AML-193 (cell line): ENCODE results near the gene APOBEC3A.
A peak's percentile ranks its signal among the peaks of the same experiment; 100 is the strongest.
"Not testable (repeated sequence)": the region's sequence is repeated elsewhere in the genome, so short reads cannot be mapped to it uniquely, and the experiment has no call there.

Experiments used
- DNase-seq, 2 experiments: peaks; one replicate each; lab custom pipeline; 2025; lab: John Stamatoyannopoulos, UW

APOBEC3A gene

DNA sequence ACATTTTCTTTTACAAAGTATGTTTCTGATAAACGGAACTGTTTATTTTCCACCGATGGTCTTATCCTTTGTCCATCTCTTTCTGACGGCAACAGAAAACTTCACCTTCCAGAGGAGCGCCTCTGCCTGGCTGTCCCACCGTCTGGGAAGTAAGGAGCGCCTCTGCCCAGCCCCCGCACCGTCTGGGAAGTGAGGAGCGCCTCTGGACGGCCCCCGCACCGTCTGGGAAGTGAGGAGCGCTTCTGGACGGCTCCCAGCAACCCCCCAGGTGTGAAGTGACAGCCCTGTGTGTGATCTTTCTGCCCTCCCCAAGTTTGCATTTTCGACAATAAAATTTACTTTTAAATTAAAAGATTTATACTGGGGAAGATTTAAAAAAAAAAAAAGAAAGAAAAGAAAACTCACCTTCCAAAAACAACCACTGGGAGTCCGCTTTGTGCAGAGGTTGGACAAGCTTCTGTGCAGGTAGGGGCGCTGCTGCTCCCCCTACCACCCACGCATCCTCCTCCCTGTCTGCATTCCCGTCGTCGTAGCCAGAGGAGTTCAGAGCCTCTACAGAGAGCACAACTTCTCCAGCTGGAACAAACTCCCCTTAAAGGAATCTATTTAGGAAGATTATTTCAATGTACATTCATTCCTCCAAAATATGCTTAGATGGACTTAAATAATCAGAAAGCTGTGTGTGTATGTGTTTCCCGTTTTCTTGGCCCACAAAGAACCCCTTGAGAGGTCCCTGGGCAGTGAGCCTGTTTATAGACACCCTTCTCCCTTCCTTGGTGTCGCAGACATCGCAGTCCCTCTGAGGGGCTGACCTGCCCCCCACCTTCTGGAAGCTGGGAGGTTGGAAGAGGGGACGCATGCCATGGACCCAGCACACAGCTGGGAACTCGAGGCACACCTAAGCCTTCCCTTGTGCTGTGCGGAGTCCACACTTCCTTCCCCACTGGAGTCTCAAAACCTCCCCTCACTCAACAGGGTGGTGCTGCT is 23.9 kb downstream of the APOBEC3A start:
- no peak for DNase-seq

DNA sequence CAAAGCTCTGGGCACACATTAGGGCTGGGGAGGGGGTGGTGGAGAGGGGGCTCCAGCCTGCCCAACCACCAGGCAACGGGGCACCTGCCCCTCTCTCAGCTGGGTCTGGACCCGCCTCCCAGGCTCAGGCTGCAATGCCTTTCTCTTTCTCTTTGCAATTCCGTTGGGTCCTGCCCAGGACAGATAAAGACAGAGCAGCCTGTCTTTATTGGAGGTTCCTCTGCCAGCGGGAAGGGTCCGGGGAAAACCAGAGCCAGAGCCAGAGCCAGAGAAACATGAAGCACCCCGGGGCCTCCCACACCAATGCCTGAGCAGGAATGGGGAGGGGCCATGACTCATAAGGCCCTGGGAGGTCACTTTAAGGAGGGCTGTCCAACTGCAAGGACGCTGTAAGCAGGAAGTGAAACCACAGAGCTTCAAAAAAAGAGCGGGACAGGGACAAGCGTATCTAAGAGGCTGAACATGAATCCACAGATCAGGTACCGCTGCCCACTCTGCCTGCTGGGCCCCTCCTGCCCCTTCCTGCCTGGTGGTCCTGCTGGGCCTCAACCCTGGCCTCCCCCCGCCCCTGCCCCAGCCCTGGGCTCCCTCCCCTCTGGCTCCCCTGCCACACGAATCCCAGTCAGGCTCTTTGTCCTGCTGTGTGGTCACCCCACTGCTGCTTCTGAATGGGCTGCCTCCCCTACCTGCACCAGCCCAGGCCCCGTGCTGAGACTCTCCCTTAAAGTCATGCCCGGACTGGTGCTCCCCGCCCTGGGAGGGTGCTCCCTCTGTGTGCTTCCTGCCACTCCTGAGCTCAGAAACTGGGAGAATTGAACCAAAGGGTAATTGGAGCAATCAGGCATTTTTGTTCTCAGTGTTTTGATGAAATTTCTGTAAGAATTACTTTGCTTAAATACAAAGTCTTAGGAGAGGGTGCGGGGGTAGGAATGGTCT is 24.9 kb downstream of the APOBEC3A start, which contains the start of gene APOBEC3B:
APOBEC3B (plus strand) TSS at position 356 of the 936 bp plus-strand sequence; CDS start at position 463, 107 bp downstream.
- DNase-seq: peak; percentile 85 to 87

DNA sequence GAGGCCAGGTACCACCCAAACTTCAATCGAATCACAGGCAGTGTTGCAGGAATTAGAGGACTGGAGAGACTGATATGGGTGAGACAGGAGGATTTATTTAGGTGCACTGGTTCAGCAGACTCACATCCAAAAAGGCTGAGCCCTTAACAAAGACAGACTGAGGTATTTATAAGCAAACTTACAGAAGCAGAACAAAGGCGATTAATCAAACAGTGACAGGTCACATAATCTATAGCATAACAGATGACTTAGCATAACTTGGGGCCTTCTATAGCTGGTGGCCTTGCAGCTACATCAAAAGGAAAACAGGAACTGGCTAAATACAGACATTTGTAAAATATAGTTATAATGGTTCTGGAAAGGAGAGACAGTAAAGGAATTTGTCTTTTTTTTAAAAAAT is 26.8 kb downstream of the APOBEC3A start:
- no peak for DNase-seq

DNA sequence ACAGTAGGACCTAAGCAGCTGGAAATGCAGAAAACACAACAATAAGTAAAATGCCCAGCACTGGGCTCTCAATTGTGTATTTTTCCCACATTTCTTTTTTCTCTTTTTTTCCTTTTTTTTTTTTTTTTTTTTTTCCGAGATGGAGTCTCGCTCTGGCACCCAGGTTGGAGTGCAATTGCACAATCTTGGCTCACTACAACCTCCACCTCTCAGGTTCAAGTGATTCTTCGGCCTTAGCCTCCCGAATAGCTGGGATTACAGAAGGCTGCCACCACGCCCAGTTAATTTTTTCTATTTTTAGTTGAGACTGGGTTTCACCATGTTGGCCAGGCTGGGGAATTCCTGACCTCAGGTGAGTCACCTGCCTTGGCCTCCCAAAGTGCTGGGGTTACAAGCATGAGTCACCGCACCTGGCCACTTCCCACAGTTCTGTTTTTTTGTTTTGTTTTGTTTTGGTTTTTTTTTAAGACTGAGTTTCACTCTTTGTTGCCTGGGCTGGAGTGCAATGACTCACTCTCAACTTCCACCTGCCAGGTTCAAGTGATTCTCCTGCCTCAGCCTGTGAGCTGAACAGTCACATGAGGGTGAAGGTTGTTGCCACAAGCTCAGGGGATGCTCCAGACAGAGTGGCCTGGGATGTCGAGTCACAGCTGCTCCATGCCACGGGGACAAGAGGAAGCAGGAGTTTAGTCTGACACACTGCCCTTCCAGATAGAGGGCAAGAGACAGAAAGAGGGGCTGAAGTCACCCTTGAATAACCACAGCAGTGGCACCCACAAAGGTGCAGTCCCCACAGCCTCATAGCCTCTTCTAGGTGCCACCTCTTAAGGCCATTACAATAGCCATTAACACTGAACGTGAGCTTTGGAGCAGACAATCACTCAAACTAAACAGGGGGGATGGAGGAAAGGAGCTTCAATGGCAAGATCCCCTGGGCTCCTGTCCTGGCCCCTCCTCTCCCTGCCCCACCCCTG is 27.7 kb downstream of the APOBEC3A start:
- not testable (repeated sequence) for DNase-seq

DNA sequence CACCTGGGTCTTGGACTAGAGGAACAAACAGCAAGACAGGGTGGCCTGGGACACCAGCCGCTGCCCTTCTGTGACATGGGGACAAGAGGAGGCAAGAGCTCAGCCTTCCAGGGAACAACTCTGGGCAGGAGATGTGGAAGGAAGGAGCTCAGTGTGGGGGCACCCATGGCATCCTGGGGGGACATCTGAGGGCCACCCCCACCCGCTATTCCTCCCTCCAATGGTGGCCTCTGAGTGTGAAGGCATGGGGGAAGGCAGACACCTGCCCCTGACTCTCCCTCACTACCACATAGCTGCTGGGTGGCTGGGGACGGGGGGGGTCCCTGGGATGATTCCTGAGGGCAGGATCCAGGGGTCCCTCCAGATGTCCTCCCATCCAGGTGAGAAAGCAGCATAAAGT is 29.2 kb downstream of the APOBEC3A start:
- DNase-seq: no peak

DNA sequence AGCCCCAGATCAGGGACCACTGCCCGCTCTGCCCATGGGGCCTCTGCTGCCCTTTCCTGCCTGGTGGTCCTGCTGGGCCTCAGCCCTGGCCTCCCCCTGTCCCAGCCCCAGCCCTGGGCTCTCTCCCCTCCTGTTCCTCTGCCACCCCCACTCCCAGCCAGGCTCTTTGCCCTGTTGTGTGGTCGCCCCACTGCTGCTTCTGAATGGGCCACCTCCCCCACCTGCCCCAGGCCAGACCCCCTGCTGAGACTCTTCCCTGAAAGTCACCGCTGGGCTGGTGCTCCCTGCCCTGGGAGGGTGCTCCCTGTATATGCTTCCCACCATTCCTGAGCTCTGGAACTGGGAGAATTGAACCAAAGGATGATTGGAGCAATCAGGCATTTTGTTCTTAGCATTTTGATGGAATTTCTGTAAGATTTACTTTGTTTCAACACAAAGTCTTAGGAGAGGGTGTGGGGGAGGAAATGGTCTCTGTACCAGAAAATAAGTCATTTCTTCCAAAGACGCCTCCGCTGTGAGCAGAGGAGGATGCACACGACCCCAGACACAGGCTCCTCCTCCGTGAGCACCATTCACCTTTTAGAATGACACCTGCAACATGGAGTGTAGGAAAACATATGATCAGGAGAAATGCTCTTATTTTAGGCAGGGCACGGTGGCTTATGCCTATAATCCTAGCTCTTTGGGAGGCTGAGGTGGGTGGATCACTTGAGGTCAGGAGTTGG is 29.9 kb downstream of the APOBEC3A start:
- DNase-seq: no peak

DNA sequence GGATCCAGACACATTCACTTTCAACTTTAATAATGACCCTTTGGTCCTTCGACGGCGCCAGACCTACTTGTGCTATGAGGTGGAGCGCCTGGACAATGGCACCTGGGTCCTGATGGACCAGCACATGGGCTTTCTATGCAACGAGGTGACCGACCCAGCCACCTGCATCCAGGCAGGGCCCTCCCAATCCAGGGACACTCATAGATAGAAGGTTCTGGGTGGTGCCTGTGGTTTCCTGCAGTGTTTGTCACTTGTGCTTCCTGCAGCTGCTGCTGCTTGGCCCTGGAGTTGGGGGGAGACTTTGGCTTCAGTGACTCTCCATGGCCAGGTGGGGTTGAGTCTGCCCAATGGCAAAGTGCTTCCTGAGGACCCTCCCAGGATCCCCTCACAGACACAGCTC is 32.1 kb downstream of the APOBEC3A start:
- DNase-seq: no peak

DNA sequence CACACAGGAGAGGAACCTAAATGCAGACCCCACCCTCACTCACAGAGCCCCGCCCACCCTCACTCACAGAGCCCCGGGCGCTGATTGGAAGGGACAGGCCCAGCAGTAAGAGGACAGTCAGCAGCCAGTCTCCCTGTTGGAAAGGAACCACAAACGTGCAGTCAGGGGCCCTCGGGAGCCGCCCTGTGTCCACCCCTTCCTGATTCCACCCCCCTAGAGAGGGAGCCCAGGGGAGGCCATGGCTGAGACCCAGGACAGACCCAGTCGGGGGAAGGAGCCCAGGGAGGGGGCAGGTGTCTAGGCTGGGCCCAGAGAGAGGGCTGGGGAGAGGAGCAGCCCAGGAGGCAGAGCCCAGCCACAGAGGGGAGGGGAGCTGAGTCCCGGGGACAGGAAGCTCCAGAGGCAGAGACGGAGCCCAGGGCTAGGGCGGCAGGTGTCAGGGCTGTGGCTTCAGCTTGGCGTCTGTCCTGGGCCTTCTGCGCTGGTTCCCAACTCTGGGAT is 35.5 kb downstream of the APOBEC3A start:
- DNase-seq: not testable (repeated sequence)

DNA sequence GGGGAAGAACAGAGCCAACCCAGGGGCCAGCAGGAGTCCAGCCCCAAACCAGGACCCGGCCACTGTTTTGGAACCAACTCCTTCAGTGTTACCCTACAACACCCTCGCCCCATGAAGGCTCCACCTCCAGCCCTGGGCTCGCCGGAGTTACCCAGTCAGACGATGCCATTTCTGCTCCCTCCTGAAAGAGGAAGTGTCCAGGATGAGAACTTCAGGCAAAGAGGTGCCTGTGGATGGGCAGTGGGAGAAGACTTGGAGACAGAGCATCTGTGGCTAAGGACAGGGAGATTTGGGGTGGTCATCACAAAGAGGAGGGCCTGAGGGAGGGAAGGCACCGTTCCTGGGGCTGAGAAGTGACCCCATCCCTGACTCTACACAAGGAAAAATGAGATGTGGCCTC is 38.7 kb downstream of the APOBEC3A start:
- DNase-seq: no peak

DNA sequence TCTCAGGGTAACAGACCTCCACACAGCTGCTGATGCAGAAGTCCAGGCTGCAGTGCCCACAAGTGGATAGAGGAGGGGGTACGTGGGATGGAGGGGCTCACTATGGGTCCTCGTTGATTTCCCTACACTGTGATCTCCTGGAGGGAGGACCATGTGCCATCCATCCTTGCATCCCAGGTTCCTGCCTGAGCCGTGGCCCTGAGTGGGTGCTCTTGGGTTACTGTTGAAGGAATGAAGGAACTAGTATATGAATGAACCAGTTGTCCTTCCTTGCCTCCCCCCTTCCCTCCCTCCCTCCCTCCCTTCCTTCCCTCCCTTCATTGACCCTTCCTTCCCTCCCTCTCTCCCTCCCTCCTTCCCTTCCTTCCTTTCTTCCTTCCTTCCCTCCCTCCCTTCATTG is 40.1 kb downstream of the APOBEC3A start:
- DNase-seq: no peak

DNA sequence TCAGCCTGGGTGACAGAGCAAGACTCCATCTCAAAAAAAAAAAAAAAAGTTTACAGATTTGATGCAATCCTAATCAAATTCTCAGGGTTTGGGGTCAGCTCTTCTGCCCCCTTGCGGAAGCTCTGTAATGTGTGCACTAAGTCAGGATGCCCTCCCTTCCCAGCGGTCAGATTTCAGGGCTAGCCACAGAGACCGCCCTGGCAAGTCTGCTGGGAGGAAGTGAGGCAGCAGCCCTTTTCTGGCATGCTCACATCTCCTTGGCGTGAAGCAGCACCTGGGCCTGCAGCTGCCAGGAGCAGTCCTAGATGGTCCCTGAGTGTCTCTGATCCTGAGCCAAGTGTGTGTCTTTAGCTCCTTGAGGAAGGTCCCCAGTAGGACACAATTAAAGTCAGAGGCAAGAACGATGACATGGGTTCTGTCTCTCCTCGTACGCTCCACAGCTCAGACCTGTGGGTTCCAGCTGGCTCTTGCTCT is 45.8 kb downstream of the APOBEC3A start:
- peak; percentile 84 to 87 for DNase-seq

DNA sequence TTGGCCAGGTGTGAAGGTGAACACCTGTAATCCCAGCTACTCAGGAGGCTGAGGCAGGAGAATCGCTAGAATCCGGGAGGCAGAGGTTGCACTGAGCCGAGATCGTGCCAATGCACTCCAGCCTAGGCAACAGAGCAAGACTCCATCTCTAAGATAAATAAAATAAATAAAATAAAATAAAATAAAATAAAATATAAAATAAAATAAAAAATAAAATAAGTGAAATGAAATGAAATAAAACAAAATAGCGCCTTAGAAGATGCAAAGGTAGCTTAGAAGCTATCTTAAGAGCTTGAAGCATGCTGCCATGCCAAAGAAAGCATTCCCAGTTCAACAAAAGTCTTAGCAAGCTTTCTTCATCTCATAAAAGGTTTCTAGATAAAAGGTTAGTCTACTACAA is 49.8 kb downstream of the APOBEC3A start:
- DNase-seq: no peak

DNA sequence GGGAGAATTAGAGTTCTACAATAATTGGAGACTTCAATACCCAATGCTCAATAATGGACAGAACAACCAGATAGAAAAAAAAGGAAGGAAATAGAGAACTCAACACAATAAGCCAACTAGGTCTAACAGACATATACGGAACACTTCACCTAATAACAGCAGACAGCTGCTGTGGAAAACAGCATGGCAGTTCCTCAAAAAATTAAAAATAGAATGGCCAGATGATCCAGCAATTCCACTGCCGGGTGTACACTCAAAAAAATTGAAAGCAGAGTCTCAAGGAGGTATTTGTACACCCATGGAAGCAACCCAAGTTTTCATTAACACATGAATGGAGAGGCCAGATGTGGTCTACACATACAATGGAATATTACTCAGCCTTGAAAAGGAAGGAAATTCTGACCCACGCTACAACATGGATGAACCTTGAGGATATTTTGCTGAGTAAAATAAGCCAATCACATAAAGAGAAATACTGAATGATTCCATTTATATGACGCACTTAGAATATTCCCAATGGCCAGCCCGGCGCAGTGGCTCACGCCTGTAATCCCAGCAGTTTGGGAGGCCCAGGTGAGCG is 51.0 kb downstream of the APOBEC3A start:
- not testable (repeated sequence) for DNase-seq

DNA sequence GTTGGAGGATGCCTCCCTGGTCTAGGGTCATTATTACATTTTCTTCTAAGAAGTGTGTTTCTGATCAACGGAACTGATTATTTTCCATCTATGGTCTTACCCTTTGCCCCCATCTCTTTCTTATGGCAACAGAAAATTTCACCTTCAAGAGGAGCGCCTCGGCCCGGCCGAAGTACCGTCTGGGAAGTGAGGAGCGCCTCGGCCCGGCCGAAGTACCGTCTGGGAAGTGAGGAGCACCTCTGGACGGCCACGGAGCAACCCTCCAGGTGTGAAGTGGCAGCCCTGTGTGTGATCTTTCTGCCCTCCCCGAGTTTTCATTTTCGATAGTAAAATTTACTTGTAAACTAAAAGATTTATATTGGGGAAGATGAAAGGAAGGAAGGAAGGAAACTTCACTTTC is 53.5 kb downstream of the APOBEC3A start:
- DNase-seq: no peak
